Fibroblast of skin of scalp (primary cell): Measurements from ENCODE around the gene LRRC1.

Experiments
- DNase-seq: peaks from one replicate; pipeline ENCODE4 v3.0.0-alpha.2; 2013

LRRC1 gene

DNA sequence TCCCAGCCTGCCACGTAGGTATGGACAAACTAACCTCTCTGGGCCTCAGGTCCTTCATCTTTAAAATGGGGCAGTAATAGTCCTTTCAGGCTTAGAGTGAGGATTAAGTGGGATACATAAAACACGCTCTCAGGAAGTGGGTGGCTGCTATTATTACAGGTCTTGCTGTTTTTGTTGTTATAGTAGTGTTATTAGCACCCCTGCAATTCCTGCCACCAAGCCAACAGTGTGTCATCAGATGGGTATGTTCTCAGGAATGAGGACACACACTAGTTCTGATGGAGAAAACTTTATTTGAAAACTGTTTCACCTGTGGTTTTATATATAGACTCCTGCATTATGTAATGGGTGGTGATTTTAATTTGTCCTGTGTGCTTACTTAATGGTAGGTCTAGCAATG, 131.7 kb downstream of the LRRC1 start:
- DNase-seq, result peak; percentile 37

DNA sequence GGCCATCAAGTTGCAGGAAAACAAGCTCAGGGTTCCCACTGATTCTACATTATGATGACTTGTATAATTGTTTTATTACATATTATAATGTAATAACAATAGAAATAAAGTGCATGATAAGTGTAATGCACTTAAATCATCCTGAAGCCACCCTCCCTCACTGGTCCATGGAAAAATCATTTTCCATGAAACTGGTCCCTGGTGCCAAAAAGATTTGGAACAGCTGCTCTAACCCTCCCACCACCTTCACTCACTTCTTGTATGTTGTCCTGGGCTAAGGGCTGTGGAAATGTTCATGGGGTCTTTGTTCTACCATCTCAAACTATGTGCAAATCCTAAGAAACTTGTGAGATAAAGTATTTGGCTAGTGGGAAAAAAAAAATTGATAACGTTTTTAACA, 133.8 kb downstream of the LRRC1 start:
- no peak for DNase-seq

DNA sequence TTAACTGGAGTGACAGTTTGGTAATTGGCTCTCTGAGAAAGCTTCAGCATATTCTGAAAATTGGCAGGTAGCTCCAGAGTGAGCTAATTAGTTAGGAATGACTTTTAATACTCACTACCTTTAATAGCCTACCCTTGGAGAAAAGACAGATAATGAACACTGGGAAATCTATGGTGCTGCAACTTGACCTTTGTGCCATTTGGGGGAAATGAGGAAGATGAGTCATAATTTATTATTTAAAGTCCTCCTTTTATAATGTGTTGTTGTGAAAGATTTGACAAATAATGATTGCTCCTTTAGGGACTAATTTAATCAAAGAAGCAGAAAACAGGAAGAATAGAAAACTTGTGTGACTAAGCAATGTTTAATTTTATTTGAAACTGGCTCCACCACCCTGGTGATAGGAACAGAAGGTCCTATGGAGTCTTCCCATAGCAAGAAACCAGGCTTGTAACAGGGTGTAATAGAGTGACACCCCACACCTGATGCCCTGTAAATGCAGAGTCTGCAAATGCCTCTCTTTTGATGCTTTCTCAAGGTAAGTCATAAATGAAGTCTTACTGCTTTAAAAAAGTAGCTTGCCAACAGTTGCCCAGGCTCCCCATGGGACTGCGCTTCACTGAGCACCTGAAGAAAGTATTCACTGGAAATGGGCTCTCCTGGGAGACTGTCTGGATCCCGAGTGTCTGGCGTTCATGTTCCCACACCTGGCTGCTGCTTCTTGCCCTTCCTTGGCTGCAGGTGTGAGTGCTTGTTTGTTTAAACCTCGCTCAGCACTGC, 134.4 kb downstream of the LRRC1 start:
- DNase-seq, result no peak

DNA sequence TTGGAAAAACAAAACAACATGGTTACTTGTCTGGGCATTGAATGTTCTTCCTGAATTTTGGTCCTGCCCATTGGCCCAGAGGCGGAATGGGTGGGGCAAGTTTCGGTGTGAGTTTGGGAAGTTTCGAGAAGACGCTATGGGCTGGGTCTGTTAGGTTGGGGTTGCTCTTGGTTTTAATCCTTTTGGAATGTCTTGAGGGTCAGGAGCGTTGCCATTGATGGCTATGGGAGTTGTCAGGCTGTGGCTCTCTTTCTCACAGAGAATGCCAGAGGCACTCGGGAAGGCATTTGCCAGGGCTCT, 135.0 kb downstream of the LRRC1 start:
- DNase-seq, result no peak

DNA sequence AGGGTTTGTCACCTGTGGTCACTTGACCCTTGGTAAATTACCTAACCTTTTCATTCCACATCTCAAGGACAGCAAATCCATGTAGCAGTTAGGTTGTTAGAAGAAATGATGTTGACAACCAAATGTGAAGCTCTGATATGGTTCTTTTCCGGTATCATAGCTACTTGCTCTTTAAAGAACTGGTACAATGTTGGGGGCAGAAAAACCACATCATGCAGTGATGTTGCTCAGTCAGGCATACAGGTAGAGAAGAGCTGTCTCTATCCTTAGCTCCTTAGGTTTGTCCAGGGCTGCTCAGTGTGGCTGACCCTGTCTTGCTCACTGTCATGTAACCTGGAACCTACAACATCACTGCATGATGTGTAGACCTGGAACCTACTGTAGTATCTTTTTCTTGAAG, 135.5 kb downstream of the LRRC1 start:
- DNase-seq, result no peak

DNA sequence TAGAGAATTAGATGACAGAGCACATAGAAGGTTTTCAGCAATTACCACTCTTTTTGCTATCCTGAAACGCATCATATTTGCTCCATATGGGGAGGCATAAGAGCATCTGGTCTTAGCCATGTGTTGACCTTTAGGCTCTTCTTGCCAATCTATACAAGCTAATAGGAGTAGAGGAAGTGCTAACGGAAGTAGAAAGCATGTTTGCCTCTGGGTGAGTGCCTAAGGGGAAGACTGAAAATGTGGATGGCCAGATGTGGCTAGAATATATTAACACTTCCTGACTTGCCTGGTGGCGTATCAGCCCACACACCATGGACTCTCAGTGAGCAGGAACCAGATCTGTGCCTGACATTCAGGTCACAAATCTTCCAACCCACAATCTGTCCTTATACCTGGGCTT, 136.3 kb downstream of the LRRC1 start:
- DNase-seq, result no peak

DNA sequence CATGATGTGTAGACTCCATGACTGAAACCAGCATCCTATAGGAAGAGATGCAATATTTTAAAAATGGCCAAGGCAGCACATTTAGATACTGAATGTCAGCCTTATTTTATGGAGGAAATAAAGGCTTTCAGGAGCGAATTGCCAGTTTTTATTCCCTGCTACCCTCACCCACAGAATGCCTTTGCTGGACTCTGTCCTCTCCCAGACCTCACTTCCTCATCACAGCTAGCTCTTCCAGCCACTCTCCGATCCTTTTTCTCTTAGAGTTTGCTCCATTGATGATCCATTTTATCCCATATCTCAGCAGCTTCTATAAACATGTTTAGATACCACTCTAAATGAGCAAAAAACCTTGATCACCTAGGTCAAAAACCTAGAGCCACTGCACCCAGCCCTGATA, 137.7 kb downstream of the LRRC1 start:
- DNase-seq, result no peak

DNA sequence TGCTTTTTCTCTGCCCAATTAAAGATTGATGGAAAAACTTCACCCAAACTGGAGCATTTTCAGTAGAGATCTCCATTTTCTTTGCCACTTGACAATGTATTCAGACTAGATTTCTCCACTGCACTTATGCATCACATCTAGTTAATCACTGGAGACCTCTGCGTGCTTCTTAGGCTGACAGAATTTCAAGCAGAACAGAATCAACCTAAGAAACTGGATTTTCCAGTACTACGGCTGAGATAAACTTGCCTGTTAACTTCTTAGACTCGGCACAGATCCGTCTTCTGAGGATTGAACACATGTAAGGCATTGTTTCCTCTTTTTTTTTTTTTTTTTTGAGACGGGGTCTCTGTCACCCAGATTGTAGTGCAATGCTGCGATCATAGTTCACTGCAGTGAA, 139.2 kb downstream of the LRRC1 start:
- no peak for DNase-seq

DNA sequence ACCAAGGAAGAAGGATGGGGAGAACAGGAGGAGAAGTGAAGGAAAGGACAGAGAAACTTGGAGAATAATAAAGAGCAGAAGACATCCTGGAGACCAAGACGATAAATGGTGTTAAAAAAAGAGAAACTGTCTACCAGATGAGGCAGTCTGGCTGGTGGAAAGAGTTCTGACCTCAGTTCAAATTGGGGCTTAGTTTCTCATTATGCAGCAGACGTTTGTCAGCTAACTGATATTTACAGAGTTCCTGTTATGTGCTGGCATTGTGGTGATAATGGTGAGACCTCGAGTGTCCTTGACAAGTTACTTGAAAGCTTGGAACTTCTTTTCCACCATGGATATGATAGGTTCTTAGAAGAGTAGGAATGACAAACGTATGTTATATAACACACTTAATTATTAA, 142.7 kb downstream of the LRRC1 start:
- no peak for DNase-seq

DNA sequence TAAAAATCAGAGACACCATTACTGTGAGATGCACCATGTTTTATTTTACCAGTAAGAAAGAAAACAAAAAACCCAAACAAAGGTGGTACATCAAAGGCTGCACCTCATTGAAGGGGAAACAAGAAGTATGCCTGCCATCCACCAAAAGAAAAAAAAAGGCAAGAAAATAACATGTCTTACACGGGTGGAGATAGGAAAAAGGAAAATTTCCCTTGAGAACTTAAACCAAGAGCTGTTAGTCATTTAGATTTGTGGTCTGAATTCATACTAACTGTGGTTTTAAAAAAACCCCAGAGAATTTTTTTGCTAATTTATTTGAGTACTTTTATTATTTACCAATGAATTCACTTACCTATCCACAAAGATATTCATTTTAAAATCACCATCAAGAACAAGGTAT, 144.0 kb downstream of the LRRC1 start:
- DNase-seq, result peak; percentile 29

DNA sequence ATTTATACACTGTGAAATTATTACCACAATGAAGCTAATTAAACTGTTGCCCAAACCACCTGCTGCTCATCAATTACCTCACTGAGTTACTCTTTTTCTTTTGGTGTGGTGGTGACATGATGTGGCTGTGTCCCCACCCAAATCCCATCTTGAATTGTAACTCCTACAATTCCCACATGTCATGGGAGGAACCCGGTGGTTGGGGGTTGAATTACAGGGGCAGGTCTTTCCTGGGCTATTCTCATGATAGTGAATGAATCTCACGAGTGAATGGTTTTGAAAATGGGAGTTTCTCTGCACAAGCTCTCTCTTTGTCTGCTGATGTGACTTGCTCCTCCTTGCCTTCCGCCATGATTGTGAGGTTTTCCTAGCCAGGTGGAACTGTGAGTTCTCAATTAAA, 145.0 kb downstream of the LRRC1 start:
- DNase-seq, result no peak

DNA sequence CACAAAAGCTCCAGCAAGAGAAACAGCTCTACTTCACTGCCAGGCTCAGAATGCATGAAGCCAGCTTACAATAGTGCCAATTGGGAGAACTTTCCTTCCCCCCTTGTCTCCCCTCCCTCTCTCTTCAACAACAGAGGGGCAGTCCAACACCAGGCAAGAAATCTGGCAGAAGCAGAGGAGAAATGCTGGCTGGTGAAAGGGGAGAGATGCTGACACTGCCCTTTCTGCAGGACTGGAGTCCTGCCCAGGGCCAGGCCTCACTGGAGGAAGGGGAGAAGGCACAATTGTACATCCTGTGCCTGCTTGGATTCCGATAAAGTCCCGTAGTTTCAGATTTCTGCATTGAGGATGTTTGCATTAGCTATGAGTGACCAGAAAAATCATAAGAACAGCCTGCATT, 148.6 kb downstream of the LRRC1 start:
- DNase-seq, result no peak

DNA sequence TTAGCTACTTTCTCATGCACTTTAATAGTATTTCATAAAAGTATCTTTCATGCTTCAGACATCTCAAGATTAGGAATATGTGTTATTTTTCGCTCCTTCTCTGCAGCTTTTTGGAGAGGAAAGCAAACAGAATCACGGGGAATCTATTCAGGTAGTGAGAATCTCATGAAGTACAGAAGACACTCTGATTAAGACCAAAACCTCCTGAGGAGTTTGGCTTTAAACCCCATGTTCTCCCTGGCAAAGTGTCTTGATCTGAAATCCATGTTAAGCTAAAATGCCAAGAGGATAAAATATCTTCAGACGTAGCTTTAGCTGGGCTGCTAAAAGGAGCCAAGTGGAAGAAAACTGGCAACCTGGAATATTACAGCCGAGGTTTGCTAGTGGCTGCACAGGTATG, 149.3 kb downstream of the LRRC1 start:
- no peak for DNase-seq

DNA sequence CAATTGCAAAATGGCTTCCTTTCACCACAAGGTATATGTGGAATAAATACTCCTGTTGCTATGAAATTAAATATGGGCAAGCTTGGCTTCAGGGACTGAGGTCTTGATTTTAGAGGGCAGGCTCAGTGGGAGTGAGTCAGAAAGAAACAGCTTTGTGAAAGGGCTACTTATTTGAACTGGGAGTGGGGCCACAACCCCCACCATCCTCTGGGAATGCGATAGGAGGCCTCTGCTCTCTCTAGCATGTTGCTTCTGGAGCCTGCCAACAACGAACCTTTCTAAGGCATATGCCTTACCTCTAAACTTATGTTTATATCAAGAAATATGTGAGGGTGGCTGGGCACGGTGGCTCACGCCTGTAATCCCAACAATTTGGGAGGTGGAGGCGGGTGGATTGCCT, 149.7 kb downstream of the LRRC1 start:
- DNase-seq, result no peak

DNA sequence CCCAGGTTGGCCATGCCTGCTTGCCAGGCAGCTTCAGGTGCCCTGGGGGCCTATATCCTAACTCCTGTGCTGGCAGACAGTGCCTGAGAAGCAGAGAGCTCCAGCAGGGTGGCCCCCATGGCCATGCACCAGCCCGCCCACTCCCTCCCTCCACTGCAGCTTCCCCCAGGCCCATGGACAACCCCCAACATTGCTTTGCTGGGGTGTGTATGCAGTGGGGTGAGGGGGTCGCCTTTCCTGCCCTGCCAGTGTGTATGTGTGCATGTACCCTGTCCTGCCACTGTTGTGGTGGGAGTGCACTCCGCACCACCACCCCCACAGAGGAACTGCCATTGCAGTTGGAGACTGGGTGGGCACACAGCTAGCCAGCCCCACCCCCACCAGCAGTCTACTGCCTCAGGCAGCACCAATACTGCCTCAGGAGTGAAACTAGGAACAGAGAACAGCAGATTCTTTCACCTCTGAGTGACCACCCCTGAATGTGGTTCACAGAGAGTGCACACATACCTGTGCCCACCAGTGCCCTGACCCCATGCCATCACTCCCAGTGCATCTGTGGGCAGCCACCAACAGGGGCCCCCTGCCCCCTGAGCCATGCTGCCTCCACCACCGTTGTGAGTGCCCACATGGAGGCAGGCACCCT, 151.1 kb downstream of the LRRC1 start:
- DNase-seq, result no peak

DNA sequence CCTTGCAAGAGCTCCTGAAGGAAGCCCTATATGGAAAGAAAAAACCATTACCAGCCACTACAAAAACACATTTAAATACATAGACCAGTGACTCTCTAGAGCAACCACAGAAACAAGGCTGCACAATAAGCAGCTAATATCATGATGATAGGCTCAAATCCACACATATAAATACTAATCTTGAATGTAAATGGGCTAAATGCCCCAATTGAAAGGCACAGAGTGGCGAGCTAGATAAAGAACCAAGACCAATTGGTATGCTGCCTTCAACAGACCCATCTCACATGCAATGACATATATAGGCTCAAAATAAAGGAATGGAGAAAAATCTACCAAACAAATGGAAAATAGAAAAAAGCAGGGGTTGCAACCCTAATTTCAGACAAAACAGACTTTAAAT, 153.0 kb downstream of the LRRC1 start:
- no peak for DNase-seq

DNA sequence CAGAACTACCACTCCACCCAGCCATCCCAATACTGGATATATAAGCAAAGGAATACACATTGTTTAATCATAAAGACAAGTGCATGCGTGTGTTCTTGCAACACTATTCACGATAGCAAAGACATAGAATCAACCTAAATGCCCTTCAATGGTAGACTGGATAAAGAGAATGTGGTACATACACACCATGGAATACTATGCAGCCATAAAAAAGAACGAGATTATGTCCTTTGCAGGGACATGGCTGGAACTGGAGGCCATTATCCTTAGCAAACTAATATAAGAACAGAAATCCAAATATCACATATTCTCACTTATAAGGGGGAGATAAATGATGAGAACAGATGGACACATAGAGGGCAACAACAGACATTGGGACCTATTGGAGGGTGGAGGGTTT, 156.6 kb downstream of the LRRC1 start:
- DNase-seq, result no peak

DNA sequence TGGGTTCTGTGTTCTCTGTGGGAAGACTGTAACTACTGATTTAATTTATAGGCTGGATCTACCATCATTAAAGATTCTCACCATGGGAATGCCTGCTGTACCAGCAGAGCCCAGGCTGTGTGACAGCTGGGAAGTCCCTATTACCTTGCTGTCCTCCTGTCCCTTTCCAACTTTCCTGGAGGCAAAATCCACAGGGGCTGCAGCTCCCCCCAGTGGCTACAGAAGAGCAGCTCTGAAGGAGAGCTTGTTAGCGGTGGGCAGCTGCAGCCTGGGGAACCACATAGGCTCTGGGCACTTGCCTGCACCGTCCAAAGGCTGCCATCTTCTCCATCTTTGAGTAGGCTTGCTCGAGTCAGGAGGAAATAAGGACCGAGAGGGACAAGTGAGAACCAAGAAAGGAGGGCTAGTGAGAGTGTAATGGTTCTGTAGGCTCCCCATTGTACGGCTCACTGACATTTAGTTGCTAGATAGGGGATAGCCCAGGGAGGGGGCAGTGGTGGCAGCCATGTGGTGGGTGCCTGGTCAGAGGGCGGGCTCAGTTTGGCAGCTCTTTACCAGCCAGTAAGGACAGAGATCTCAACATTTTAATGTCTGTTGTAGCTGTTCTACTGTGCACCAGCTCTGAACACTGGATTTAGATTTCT, 161.4 kb downstream of the LRRC1 start:
- DNase-seq, result peak; percentile 70

DNA sequence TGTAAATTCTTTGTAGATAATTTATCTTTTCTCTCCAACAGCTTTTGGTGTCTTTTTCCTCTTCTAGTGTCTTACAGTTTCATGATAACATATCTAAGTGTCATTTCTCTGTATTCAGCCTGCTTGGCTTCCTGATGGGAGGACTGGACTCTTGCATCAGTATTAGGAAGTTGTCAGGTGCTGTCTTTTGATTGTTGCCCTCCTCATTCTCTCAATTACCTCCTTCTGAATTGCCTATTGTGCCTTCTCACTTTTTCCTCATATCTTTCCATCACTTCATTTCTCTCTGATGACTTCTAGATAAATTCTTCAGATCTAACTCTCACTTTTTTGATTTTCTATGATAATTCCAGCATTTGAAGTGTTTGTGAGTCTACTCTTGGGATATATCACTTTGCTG, 162.0 kb downstream of the LRRC1 start:
- DNase-seq, result no peak

DNA sequence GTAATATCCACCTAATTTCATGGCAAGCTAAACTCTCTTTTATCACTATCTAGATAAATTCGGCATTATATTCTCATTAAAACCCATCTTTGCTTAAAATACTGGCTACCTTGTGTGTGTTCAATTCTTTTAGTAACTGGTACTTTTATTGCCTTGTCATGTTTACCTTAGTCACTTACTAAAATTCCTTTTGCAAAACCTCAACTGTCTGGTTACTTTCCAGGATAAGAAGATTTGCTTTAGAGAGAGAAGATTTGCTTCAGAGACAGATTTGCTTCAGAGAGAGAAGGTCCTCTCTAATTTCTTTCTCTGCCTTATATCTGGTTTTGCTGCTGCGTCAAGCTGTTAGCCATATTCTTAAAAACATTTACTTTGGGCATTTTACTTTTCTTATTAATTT, 164.9 kb downstream of the LRRC1 start:
- peak; percentile 12 for DNase-seq

DNA sequence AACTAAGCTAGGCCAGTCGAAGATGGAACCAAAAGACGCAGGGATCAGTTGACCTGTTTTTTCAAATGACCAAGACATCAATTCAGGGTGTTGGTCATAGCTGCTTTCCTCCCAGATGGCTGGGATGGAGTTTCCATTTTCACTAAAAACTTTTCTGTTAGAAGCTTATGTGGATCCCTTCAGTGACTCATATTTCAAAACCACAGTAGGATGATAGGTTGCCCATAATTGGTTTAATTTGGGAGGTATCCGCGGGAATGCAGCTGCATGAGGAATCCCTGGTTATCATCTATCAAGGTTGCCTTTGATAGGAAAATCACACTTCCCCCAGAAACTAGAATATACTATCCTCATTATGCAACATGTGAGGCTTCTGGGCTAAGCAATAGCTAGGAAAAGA, 165.5 kb downstream of the LRRC1 start:
- DNase-seq, result peak; percentile 29

DNA sequence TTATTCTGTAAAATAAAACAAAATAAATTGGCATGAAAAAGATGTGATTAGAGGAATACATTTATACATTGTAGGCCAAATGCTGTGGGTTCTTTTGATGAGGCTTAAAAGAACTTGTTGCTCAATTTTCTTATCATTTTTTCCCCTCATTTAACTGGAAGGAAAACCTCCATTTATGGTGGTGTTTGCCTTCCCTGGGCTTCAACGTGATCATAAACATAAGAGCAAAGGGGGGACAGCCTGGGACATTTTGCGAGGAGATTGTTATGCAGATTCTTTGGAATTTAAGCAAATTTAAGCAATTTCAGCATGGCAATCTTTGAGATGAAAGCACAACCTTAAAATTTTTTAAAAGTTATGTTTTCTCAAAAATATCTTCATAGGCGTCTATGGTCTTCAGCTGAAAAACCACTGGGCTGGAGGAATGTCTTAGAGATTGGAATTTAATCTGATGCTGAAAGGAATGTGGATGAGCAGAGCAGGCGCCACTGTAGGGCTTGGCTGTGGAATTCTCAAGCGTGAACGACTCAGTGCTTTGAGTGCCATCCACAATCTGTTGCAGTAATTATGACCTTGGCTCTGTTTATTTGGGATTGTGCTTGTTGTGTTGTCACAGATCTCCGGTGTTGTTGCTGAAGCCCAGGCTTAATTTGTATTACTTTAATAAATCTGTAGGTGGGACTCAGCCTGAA, 167.0 kb downstream of the LRRC1 start:
- DNase-seq, result peak; percentile 74

DNA sequence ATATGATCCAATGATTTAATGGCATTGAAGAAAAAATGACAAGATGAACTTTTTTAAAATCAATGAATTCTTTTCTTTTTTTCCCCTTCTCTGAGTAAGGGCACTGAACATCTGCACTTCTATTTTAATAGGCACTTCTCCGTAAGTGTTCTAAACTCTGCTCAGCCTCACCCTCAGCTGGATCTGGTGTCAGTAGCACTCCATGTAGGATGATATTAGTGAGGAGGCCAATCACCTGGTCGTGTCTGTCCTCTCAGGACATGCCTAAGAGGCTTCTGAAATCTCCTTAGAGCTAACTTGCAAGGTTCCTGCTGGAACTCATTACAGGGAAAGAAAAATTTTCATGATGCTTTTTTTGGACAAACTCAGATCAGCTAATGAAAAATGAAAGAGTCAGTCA, 167.8 kb downstream of the LRRC1 start:
- DNase-seq, result no peak

DNA sequence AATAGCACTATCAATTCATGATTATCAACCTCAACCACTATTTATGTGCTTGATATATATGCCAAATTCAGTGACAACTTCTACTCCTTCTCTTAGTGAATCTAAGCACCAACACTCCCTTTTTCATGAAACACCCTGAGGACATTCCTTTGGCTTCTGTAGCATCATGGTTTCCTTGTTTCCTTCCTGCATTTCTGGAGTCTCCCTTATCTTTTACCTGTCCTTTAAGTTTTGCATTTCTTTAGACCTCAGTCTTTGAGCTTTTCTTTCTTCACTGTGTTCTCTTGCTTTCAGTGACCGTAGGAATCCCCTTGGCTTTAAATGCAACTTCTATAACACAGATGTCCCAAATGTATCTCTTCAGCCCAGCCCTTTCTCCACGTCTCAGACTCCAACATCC, 172.6 kb downstream of the LRRC1 start:
- no peak for DNase-seq
